HG03103 (cell line): ENCODE data around the gene FERD3L.

Source experiments
- ATAC-seq: cut with Tn5 transposase; IDR thresholded peaks from one replicate; pipeline ENCODE4 v1.9.1; 2021; ENCODE audit warnings: low read depth; ENCODE audit not compliant: unreplicated experiment

The FERD3L gene

GRCh38 chr7:19101909-19102308, 43.3 kb downstream of the FERD3L start:
- ATAC-seq = no peak

- no peak for ATAC-seq
Measured at GRCh38 chr7:19101472-19101871, 43.7 kb downstream of the FERD3L start.

- no peak for ATAC-seq
Measured at GRCh38 chr7:19099924-19100323, 45.3 kb downstream of the FERD3L start.

GRCh38 chr7:19099194-19099593, 46.0 kb downstream of the FERD3L start:
- ATAC-seq = no peak

GRCh38 chr7:19098510-19098909, 46.7 kb downstream of the FERD3L start:
- no peak for ATAC-seq

GRCh38 chr7:19097165-19098055, 47.8 kb downstream of the FERD3L start:
- no peak for ATAC-seq

GRCh38 chr7:19095353-19095860, 49.8 kb downstream of the FERD3L start:
- no peak for ATAC-seq
